IMR-90 (cell line): Measurements from ENCODE around the gene SSBP2. TPM values are rescaled to one million over a fixed set of nuclear protein-coding genes. Genes with fewer than 3 reads are reported as not detected.
A peak's percentile ranks its signal among the peaks of the same experiment; 100 is the strongest.

Source experiments
- ATAC-seq: fragments of 200-7000 bp; cut with Tn5 transposase; 2 replicates; pipeline ENCODE4 v1.9.1; 2020; ENCODE audit warnings: low read depth, mild to moderate bottlenecking, moderate library complexity
- BruUV-seq: library from RNA; stranded (reverse); fragments of 400-500 nt; replicated peaks from 2 replicates; lab custom pipeline; 2021; lab: Mats Ljungman, UMichigan
- CTCF ChIA-PET: fragments of 300-600 bp; formaldehyde crosslinking; extraction: SDS; loops from one replicate; lab custom pipeline; 2021; ENCODE audit warnings: antibody characterized with exemption; lab: Yijun Ruan, JAX
- POLR2A ChIA-PET: fragments of 300-600 bp; sonication (Branson Sonifier 250); formaldehyde crosslinking; loops from one replicate; lab custom pipeline; 2022; ENCODE audit warnings: antibody characterized with exemption; ENCODE audit not compliant: unreplicated experiment; lab: Charles Lee
- DNase-seq: peaks from one replicate; pipeline ENCODE4 v3.0.0; 2013
- H2AFZ ChIP-seq: replicated peaks from 2 replicates; pipeline ENCODE3; 2013; ENCODE audit warnings: low read length, mild to moderate bottlenecking; ENCODE audit not compliant: poor library complexity
- H2AK5ac ChIP-seq: 2 replicates; pipeline ENCODE4 v1.6.1; 2013; ENCODE audit warnings: low read depth, low read length, inconsistent platforms
- H2AK9ac ChIP-seq: replicated peaks from 2 replicates; pipeline ENCODE3; 2013; ENCODE audit warnings: mild to moderate bottlenecking, low read depth, low read length, moderate library complexity; ENCODE audit not compliant: poor library complexity
- H2BK120ac ChIP-seq: 2 replicates; pipeline ENCODE4 v1.6.1; 2013; ENCODE audit warnings: low read depth, low read length, inconsistent platforms
- H2BK15ac ChIP-seq: 3 replicates; pipeline ENCODE4 v1.6.1; 2013; ENCODE audit warnings: low read depth, low read length, inconsistent platforms
- H2BK20ac ChIP-seq: 2 replicates; pipeline ENCODE4 v1.6.1; 2013; ENCODE audit warnings: low read depth, mild to moderate bottlenecking, inconsistent platforms, low read length, moderate library complexity
- H2BK5ac ChIP-seq: 2 replicates; pipeline ENCODE4 v1.6.1; 2013; ENCODE audit warnings: mild to moderate bottlenecking, low read depth, low read length, inconsistent platforms; ENCODE audit not compliant: poor library complexity, severe bottlenecking
- H3K14ac ChIP-seq: replicated peaks from 2 replicates; pipeline ENCODE4 v1.6.1; 2013; ENCODE audit warnings: low read depth, low read length, inconsistent platforms
- H3K18ac ChIP-seq: 2 replicates; pipeline ENCODE4 v1.6.1; 2013; ENCODE audit warnings: low read depth, low read length, control low read depth
- H3K23ac ChIP-seq: 2 replicates; pipeline ENCODE4 v1.6.1; 2013; ENCODE audit warnings: low read depth, low read length, inconsistent platforms
- H3K27ac ChIP-seq: 2 replicates; pipeline ENCODE4 v1.5.1; 2013; ENCODE audit warnings: mild to moderate bottlenecking, control low read depth, low read length; ENCODE audit not compliant: insufficient read depth
- H3K27me3 ChIP-seq: 2 replicates; pipeline ENCODE4 v1.6.1; 2013; ENCODE audit warnings: low read length; ENCODE audit not compliant: control insufficient read depth, insufficient read depth
- H3K36me3 ChIP-seq: 2 replicates; pipeline ENCODE4 v1.6.1; 2013; ENCODE audit warnings: low read length, mixed read lengths; ENCODE audit not compliant: control insufficient read depth, insufficient read depth
- H3K4ac ChIP-seq: 2 replicates; pipeline ENCODE4 v1.6.1; 2013; ENCODE audit warnings: low read depth, low read length, inconsistent platforms
- H3K4me1 ChIP-seq: 2 replicates; pipeline ENCODE4 v1.6.1; 2013; ENCODE audit warnings: low read length, mixed read lengths; ENCODE audit not compliant: control insufficient read depth, insufficient read depth
- H3K4me2 ChIP-seq: 2 replicates; pipeline ENCODE4 v1.6.1; 2013; ENCODE audit warnings: low read depth, mild to moderate bottlenecking, control low read depth, low read length, moderate library complexity
- H3K4me3 ChIP-seq: 2 replicates; pipeline ENCODE4 v1.5.1; 2013; ENCODE audit warnings: low read depth, mild to moderate bottlenecking, control low read depth, low read length, moderate library complexity; ENCODE audit not compliant: insufficient read depth
- H3K56ac ChIP-seq: 2 replicates; pipeline ENCODE4 v1.6.1; 2013; ENCODE audit warnings: low read length, inconsistent platforms; ENCODE audit not compliant: insufficient read depth; ENCODE audit errors: extremely low read depth
- H3K79me1 ChIP-seq, 2 experiments: 2 replicates each; pipeline ENCODE4 v1.6.1; 2013; ENCODE audit warnings: low read length in 2 of 2, inconsistent platforms in 1 of 2, low read depth in 1 of 2
- H3K9ac ChIP-seq: 2 replicates; pipeline ENCODE4 v1.6.1; 2013; ENCODE audit warnings: low read depth, low read length, control low read depth
- H3K9me1 ChIP-seq: 2 replicates; pipeline ENCODE4 v1.6.1; 2013; ENCODE audit warnings: low read length, inconsistent platforms; ENCODE audit not compliant: insufficient read depth
- H3K9me3 ChIP-seq: 2 replicates; pipeline ENCODE4 v1.6.1; 2013; ENCODE audit warnings: low read length; ENCODE audit not compliant: control insufficient read depth, insufficient read depth
- H4K20me1 ChIP-seq: 2 replicates; pipeline ENCODE4 v1.6.1; 2013; ENCODE audit warnings: low read length, inconsistent platforms; ENCODE audit not compliant: insufficient read depth
- H4K5ac ChIP-seq: 2 replicates; pipeline ENCODE4 v1.6.1; 2013; ENCODE audit warnings: mild to moderate bottlenecking, low read depth, low read length, control low read depth
- H4K8ac ChIP-seq, 2 experiments: 2 replicates each; pipeline ENCODE4 v1.6.1; 2013; ENCODE audit warnings: low read depth in 2 of 2, low read length in 2 of 2, control low read depth in 1 of 2, inconsistent platforms in 1 of 2
- H4K91ac ChIP-seq: 2 replicates; pipeline ENCODE4 v1.6.1; 2013; ENCODE audit warnings: low read depth, low read length, inconsistent platforms; ENCODE audit not compliant: insufficient read depth
- CEBPB ChIP-seq: IDR thresholded peaks from 2 replicates; pipeline ENCODE4 v1.6.1; 2012; ENCODE audit warnings: low read depth, low read length, improper control_type of control experiment
- CHD1 ChIP-seq: IDR thresholded peaks from 2 replicates; pipeline ENCODE4 v1.6.1; 2012; ENCODE audit warnings: low read depth, low read length, improper control_type of control experiment
- ELK1 ChIP-seq: fragments of 150-350 bp; IDR thresholded peaks from 2 replicates; pipeline ENCODE4 v1.6.1; 2016; ENCODE audit warnings: low read depth, mild to moderate bottlenecking, low read length, moderate library complexity, borderline replicate concordance
- MAFK ChIP-seq: IDR thresholded peaks from 2 replicates; pipeline ENCODE4 v1.6.1; 2012; ENCODE audit warnings: low read depth, low read length, improper control_type of control experiment
- RAD21 ChIP-seq: IDR thresholded peaks from 2 replicates; pipeline ENCODE4 v1.6.1; 2012; ENCODE audit warnings: low read length, improper control_type of control experiment
- RFX5 ChIP-seq: IDR thresholded peaks from 2 replicates; pipeline ENCODE4 v1.8.0; 2012; ENCODE audit warnings: low read depth, mild to moderate bottlenecking, low read length, moderate library complexity
- SMC3 ChIP-seq: fragments of 150-350 bp; IDR thresholded peaks from 2 replicates; pipeline ENCODE4 v1.6.1; 2016; ENCODE audit warnings: low read depth, mild to moderate bottlenecking, antibody characterized with exemption, low read length, moderate library complexity
- USF2 ChIP-seq: fragments of 150-350 bp; IDR thresholded peaks from 2 replicates; pipeline ENCODE4 v1.6.1; 2017; ENCODE audit warnings: mild to moderate bottlenecking, antibody characterized with exemption, low read length, low read depth
- dilution Hi-C: fragments of 300-500 bp; cut with HindIII; formaldehyde crosslinking; loops from one replicate; pipeline ENCODE4 v1.14.3; 2018; ENCODE audit warnings: low sequenced_read_pairs; ENCODE audit not compliant: unreplicated experiment
- in situ Hi-C: fragments of 300-500 bp; cut with MboI; formaldehyde crosslinking; loops from 3 replicates; pipeline ENCODE4 v1.14.3; 2019; ENCODE audit warnings: low sequenced_read_pairs, inconsistent platforms, mixed read lengths
- intact Hi-C: fragments of 100-400 bp; cut with micrococcal nuclease; formaldehyde crosslinking; loops from 2 replicates; pipeline ENCODE4 v1.10.0; 2022
- polyA plus RNA-seq, 3 experiments: library from polyadenylated mRNA; depleted of rRNA; stranded (reverse); fragments of >200 nt; gene quantifications; 2 replicates each; pipeline ENCODE4 v1.2.3, GENCODE V29; 2012; ENCODE audit warnings: low replicate concordance in 1 of 3
- total RNA-seq: library from RNA; depleted of rRNA; stranded (reverse); fragments of >200 nt; gene quantifications from 2 replicates; pipeline ENCODE4 v1.2.3, GENCODE V29; 2012

The SSBP2 gene
- total and polyA plus RNA-seq, 2 of the 4 experiments (the other 2 are of a cell fraction), result 38.4 to 42.7 TPM

GRCh38 chr5:81520769-81521168 lies 230.1 kb downstream of the SSBP2 start:
- Histone ChIP-seq H3K14ac (no peak overlapping the region), H3K9me1 (peaks cover 3% of the 10 kb centered on the region; the same call in 1 of the 2 replicates), H2AK5ac (no peak overlapping the region), H3K36me3 (no peaks in the 10 kb centered on the region), H2AK9ac (no peak overlapping the region), H4K8ac (no peak overlapping the region), H3K79me1 (no peaks in the 10 kb centered on the region; a peak in 2 of 4 replicates), H3K56ac (no peak overlapping the region), H4K20me1 (no peaks in the 10 kb centered on the region), H4K5ac (no peak overlapping the region), H2AFZ (no peak overlapping the region), H3K9me3 (no peaks in the 10 kb centered on the region), H3K4me1 (peaks cover 2% of the 10 kb centered on the region; the same call in 1 of the 2 replicates), H2BK5ac (no peak overlapping the region), H3K27me3 (no peaks in the 10 kb centered on the region), H3K18ac (no peak overlapping the region), H2BK15ac (no peak overlapping the region), H3K9ac (no peak overlapping the region), H3K4me3 (no peak overlapping the region), H3K27ac (no peak overlapping the region), H3K4ac (no peak overlapping the region), H3K4me2 (no peak overlapping the region), H2BK120ac (no peak overlapping the region), H2BK20ac (no peak overlapping the region), H4K91ac (no peak overlapping the region), H3K23ac (no peak overlapping the region)
- TF ChIP-seq CHD1, result no peak
- TF ChIP-seq SMC3, result no peak
- TF ChIP-seq RAD21, result no peak
- TF ChIP-seq RFX5, result no peak
- TF ChIP-seq USF2, result no peak
- peak; percentile 73 for TF ChIP-seq MAFK
- no peak for TF ChIP-seq ELK1
- no peak for TF ChIP-seq CEBPB
- in situ Hi-C loops, result loop anchor here (25.0 kb wide), 1 partner anchor 642 kb away; no protein-coding TSS in a partner anchor
- CTCF ChIA-PET, result no interaction called here
- ATAC-seq (no peak), DNase-seq (no peak)
- dilution Hi-C loops, result no loop called here
- intact Hi-C loops, result no loop called here
- BruUV-seq, result no TSS peak
- POLR2A ChIA-PET, result no interaction called here
